ENCODE results near the gene PLD5. TPM values are rescaled to one million over a fixed set of nuclear protein-coding genes. Genes with fewer than 3 reads are reported as not detected.

PLD5 gene
- total and polyA plus RNA-seq, 7 donors = 0.15 to 1.5 (median 0.83) TPM; not detected in 2

- Histone ChIP-seq H3K27ac (no peak overlapping the region), H3K4me3 (no peak overlapping the region), H3K36me3 (no peaks in the 10 kb centered on the region), H3K27me3 (no peaks in the 10 kb centered on the region), H3K9me3 (no peaks in the 10 kb centered on the region), H3K4me1 (no peaks in the 10 kb centered on the region)
- no peak for DNase-seq
- 72 to 79% methylated on average over 5 of the region's 5 CpGs for WGBS, 2 donors
- TF ChIP-seq EP300 (IDR thresholded peaks at IDR 0.05) (no peak), CTCF (IDR thresholded peaks at IDR 0.05) (no peak), POLR2AphosphoS5 (IDR thresholded peaks at IDR 0.05) (no peak), POLR2A (IDR thresholded peaks at IDR 0.05) (no peak)
- intact Hi-C loops (cut with DNase I) = no loop called here
Observed at GRCh38 chr1:242556759-242557158, 32.3 kb upstream of the PLD5 start.

GRCh38 chr1:242556276-242556675, 31.8 kb upstream of the PLD5 start:
- Histone ChIP-seq H3K27ac (no peak overlapping the region), H3K9me3 (no peaks in the 10 kb centered on the region), H3K27me3 (no peaks in the 10 kb centered on the region), H3K36me3 (no peaks in the 10 kb centered on the region), H3K4me3 (no peak overlapping the region), H3K4me1 (no peaks in the 10 kb centered on the region)
- no peak for DNase-seq
- TF ChIP-seq POLR2A (IDR thresholded peaks at IDR 0.05) (no peak), EP300 (IDR thresholded peaks at IDR 0.05) (no peak), POLR2AphosphoS5 (IDR thresholded peaks at IDR 0.05) (no peak), CTCF (IDR thresholded peaks at IDR 0.05) (no peak)
- intact Hi-C loops (cut with DNase I) = no loop called here

- DNase-seq = no peak
- Histone ChIP-seq H3K27ac (no peak overlapping the region), H3K27me3 (no peaks in the 10 kb centered on the region), H3K4me3 (no peak overlapping the region), H3K9me3 (no peaks in the 10 kb centered on the region), H3K36me3 (no peaks in the 10 kb centered on the region), H3K4me1 (no peaks in the 10 kb centered on the region)
- WGBS, 2 donors = 82 to 83% methylated on average over 6 of the region's 6 CpGs
- no peak for TF ChIP-seq CTCF (IDR thresholded peaks at IDR 0.05)
- no peak for TF ChIP-seq POLR2A (IDR thresholded peaks at IDR 0.05)
- no peak for TF ChIP-seq EP300 (IDR thresholded peaks at IDR 0.05)
- no peak for TF ChIP-seq POLR2AphosphoS5 (IDR thresholded peaks at IDR 0.05)
- intact Hi-C loops (cut with DNase I) = no loop called here
Observed at GRCh38 chr1:242554577-242554976, 30.1 kb upstream of the PLD5 start.

GRCh38 chr1:242546849-242547729, 22.6 kb upstream of the PLD5 start:
- Histone ChIP-seq H3K36me3 (no peaks in the 10 kb centered on the region), H3K27ac (no peak overlapping the region), H3K9me3 (no peaks in the 10 kb centered on the region), H3K4me1 (no peaks in the 10 kb centered on the region), H3K4me3 (no peak overlapping the region), H3K27me3 (no peaks in the 10 kb centered on the region)
- no peak for DNase-seq
- TF ChIP-seq EP300 (IDR thresholded peaks at IDR 0.05) (no peak), CTCF (IDR thresholded peaks at IDR 0.05) (no peak), POLR2A (IDR thresholded peaks at IDR 0.05) (no peak), POLR2AphosphoS5 (IDR thresholded peaks at IDR 0.05) (no peak)
- 50 to 66% methylated on average over 6 of the region's 6 CpGs for WGBS, 2 donors
- intact Hi-C loops (cut with DNase I) = no loop called here
